ENCODE data around the gene DHH.
A peak's percentile ranks its signal among the peaks of the same experiment; 100 is the strongest.
"Not testable (repeated sequence)": the region's sequence is repeated elsewhere in the genome, so short reads cannot be mapped to it uniquely, and the experiment has no call there.

The DHH gene

DNA sequence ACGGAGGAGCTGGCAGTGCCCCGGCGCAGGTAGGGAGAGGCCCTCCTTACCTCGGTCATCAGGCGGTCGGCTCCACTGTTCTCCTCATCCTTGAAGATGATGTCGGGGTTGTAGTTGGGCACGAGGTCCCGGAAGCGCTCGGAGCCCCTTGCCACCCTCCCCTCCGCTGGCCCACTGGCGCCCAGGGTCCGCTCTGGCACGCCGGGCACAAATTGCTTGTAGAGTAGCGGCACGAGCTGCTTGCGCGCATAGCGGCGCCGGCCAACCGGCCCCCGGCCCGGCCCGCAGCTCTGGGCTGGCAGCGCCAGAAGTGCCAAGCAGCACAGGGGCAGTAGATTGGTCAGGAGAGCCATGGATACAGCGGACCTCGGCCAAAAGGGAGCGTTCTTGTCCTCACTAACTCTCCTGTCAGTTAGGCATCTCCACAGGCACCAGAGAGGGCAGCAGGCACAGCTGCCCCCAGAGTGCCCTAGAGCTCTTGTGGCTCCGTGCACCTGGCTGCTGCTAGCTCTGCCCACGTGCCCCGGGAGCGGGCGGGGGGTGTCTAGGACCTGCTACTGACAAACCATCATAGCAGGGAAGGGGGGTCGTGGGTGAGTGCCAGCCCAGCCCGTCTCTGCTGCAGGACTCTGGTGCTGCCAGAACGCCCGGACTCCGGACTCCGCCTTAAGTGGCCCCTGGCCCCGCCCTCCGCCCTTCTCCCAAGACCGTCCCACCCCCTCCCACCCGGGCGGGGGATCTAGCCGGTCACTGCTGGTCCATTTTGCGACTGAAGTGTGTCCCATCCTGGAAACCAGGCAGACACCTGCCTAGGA, at the start of gene DHH:
Gene DHH, minus strand, starts transcription at position 642 of the 815 bp plus-strand sequence. Its CDS starts 289 bp downstream, at position 353.
- DNase-seq (ENCODE audit: low spot score) = no peak

DNA sequence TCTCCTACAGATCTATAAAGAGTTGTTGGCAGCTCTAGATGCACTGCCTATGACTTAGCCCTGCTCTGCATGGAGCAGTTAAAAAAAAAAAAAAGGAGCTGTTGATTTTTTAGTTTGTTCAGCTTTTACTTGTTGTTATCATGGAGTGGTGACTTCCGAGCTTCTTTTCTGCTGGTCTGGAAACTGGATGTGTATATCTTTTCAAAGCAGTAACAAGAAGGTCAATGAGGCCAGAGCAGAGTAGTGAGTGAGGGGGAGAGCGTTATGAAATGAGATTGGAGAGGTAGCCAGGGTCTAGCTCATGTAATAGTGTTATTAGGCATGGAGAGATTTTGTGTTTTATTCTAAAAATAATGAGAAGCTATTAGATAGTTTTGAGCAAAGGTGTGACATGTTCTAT, 49.8 kb upstream of the DHH start:
- no peak for DNase-seq (ENCODE audit: low spot score)

GRCh38 chr12:49138999-49139398, 44.4 kb upstream of the DHH start:
- no peak for DNase-seq (ENCODE audit: low spot score)

DNA sequence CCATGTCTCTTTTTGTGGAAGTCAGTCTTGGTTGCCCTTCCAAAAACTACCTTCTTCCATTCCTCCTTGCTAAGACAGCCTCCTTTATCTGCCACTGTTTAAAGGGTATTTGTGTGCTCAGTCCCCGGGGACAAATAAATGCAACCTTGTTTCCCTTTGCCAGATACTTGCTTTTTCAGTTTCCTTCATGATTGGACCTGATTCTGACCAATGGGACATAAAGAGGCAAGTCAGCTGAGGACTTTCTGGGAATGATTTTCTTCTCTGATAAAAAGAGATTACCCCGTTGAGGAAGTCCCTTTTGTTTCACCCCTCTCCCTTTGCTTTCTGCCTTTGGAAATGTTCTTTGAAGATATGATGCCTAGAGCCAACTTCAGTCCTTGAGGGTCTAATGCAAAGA, 44.0 kb upstream of the DHH start:
- DNase-seq (ENCODE audit: low spot score) = no peak

DNA sequence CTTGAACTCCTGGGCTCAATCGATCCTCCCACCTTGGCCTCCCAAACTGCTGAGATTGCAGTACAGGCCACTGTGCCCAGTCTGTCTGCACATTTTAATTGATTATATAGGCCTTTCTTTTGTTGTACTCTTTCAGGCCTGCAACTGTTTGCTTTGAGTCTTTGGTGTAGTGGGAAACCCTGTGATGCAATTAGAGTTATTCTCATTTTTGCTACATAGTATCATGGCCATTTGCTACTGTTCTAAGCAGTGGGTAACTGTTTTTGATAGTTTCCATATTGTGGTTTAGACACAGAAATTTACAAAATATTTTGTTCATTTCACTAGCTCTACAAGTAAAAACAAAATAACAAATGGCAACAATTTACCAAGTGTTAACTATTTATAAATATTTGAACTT, 42.9 kb upstream of the DHH start:
- no peak for DNase-seq (ENCODE audit: low spot score)

DNA sequence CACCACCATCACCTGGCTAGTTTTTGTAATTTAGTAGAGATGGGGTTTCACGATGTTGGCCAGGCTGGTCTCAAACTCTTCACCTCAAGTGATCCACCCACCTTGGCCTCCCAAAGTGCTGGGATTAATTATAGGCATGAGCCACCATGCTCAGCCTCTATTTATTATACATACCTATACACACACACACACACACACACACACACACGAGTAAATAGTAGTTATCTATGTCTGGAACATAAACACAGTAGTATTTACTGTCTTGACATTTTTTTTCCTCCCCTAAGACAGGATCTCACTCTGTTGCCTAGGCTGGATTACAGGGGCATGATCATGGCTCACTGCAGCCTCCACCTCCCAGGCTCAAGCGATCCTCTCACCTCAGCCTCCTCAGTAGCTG, 42.4 kb upstream of the DHH start:
- not testable (repeated sequence) for DNase-seq (ENCODE audit: low spot score)

DNA sequence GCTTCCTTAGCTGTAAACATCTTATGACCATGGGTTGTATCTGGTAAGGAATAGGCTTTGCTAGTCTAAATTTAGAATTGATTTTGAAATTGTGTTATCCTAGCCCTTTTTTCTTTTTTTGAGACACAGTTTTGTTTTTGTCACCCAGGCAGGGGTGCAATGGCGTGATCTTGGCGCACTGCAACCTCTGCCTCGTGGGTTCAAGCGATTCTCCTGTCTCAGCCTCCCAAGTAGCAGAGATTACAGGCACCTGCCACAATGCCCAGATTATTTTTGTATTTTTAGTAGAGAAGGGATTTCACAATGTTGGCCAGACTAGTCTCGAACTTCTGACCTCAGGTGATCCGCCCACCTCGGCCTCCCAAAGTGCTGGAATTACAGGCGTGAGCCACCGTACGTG, 39.0 kb upstream of the DHH start:
- DNase-seq (ENCODE audit: low spot score) = no peak

DNA sequence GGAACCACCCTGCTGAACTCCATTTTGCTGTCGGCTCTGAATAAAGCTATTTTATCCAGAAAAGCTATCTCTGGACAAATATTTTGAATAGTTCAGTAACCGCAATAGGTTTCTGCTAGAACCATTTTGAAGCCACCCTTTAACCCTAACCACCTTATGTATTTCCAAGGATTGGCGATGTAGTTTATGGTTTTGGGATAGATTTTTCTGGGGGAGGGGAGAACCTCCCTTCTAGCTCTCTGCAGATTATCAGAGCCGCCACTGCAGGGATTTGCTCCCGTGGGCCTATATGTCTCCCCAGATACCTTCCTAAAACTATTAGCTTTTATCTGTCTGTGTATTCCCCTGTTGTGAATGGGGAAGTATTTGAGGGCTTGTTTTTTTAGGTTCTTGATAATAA, 38.4 kb upstream of the DHH start:
- peak; percentile 5 for DNase-seq (ENCODE audit: low spot score)

- peak; percentile 41 for DNase-seq (ENCODE audit: low spot score)
These were observed 37.4 kb upstream of the DHH start for GRCh38 chr12:49131894-49132461.

DNA sequence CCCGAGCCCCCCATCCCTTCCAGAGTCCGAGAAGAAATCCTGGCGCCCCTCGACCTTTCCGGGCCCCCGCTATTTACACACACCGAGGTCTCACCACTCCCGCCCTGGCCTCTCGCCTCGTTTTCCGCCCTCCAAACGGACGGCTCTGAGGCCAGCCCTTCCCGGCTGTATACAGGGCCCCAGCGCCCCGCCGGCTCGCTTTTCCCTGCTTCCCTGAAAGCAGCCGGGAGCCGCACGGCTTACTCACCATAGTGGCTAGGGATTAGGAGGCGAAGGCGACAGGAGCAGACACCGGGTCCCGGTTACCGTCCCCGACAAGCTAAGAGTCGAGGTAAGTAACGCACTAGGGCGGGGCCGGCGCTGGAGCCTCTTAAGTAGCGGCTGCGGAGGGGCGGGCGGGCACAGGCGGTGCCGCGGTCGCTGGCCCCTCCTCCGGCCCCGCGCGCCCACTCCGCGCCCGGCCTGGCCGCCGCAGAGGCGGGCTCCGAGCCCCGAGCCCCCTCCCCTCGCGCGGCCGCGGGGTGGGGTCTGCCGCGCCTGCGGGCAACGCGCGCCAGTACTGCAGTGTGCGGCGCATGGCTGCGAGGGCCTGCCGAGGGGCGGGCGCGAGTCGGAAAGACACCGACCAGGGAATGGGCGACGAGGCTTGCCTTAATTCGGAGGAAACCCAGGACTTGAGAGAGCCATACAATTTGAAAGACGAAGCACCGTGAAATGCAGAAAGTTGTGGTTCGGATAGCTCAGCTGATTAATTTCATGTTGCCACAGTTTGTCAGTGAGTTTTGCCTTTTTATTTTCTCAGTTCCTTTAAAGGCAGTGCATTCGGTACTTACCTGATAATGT, 36.7 kb upstream of the DHH start, which contains the start of gene TUBA1B:
Gene TUBA1B, minus strand, starts transcription at position 345 of the 843 bp plus-strand sequence. Its CDS starts 95 bp downstream, at position 250.
- DNase-seq (ENCODE audit: low spot score) = peak; percentile 93

DNA sequence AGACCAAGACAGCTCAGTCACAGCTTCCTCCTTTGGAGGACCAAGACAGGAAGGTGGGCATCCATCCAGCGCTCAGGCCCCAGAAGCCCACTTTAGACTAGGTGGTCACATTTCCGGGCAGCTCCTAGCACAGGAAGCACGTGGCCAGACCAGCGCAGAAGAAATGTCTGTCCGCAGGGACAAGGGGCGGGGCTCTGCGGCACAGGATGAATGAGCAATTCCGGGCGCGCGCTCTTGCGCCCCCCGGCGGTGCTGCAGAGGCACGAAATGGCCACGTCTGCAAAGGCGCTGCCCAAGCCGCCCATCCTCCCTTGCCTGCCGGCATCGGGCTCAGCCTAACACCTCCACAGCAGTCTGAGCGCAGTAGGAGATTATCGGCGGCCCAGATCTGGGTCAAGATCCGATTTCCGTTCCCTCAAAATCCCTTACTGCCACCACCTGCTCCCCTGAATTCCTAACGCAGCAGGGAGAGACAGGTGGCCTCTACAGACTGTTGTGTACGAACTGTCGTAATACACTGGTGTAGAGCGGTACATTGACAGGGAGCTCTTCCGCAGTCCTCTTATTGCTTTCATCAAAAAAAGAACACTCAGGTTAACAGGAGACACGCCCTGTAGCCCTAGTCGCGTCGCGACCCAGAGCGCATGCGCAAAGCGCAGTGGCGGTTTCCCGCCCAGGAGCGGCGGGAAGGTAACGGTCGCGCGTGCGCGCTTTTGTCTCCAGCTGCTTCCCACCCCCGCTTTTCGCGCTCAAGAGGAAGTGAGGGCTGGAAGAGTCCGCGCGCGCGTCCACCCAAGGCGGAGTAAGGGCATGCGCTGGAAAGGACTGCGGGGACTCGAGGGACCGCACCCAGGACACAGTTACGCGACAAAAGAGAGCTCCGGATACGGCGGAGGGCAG, 35.8 kb upstream of the DHH start:
- peak; percentile 92 for DNase-seq (ENCODE audit: low spot score)

- DNase-seq (ENCODE audit: low spot score) = peak; percentile 5
These were observed 34.9 kb upstream of the DHH start for GRCh38 chr12:49129332-49130150.

GRCh38 chr12:49127971-49128370, 33.4 kb upstream of the DHH start:
- not testable (repeated sequence) for DNase-seq (ENCODE audit: low spot score)

DNA sequence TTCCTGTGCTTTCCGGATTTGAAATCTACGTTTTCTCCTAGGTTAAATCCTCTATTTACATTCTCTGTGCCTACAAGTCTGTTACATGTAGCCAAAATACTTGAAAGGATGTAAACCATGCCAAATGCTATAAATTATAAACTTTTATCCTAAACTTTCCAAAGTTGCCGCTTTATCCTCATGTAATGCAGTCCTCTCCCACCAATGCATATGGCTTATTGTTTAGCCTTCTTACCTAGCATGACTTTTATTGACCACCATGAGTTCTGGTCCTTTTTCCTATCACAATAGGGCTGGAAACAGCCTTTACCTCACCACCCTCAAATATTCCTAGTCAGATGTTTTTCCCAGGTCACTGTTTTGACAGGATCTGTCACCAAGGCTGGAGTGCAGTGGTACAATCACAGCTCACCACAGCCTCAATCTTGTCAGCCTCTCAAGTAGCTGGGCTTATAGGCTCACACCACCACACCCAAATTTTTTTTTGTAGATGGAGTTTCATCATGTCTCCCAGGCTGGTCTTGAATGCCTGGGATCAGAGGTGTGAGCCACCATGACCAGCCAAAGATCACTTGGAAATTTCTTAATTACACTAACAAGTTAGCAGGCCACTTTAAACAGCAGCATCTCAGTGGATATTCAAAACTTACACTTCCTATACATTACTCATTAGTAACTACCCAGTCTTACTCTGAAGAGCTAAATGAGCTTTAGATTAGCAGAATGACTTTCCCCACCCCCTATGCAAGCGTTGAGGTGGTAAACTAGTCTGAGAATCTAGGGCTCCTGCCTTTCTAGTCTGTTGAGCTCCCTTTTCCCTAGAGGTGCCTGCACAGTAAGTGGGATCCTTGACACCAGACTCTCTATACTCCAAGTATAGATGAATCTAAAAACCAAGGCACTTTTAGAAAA, 32.5 kb upstream of the DHH start:
- DNase-seq (ENCODE audit: low spot score) = no peak

DNA sequence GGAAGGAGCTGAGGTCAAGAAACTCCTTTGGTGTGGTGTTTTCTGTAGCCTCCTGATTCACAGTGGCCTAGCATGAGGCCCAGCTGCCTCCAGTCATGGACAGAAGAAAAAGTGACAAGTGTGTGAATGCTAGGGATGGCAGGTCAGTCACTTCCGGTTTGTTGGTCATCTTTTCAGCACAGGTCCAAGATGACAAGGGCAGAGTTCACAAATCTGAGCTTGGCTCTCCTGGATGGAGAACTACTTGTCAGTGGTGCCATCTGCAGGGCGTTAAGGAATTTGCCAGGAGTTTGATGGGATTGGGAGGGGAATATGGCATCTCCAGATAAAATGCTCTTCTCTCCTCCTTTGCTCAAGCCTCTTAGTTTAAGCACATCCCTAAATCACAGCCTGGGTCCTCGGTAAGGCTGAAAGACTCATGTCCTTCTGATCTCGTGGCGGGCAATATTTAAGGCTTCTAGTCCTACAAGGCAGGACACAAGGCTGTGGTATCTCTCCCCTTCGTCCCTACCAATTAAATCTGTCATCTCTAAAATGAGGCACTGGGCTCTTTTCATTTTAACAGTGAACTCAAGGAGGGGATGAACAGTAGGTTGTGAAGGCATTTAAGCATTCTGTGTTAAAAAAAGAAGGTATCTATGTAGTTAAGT, 26.6 kb upstream of the DHH start:
- DNase-seq (ENCODE audit: low spot score) = peak; percentile 76

DNA sequence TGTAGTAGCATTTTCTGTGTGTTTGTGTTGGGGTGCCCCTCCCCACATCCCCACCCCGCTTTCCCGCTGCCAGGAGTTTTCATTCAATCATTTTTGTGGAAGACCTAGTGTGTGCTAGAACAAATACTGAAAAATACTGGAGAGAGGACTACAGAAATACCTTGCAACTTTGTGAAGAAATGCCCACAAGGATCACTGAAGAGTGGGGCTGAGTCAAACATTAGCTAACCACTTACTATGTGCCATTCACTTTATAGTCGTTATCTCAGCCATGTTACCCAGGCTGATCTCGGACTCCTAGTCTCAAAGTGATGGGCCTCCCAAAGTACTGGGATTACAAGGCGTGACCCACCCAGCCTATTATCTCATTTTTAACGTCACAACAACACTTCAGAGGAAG, 16.6 kb upstream of the DHH start:
- no peak for DNase-seq (ENCODE audit: low spot score)

GRCh38 chr12:49110464-49111155, 16.0 kb upstream of the DHH start, which contains the start of gene LMBR1L:
TSS of gene LMBR1L (minus strand) at chr12:49110847. CDS start at chr12:49110555, 292 bp downstream.
- DNase-seq (ENCODE audit: low spot score) = peak; percentile 98
